Thyroid gland (tissue), 4 donors: ENCODE measurements around the gene UGT1A6. TPM values are rescaled to one million over a fixed set of nuclear protein-coding genes. Genes with fewer than 3 reads are reported as not detected.

Experiments used
- DNase-seq, 2 donors: peaks; one replicate each; pipeline ENCODE4 v3.0.0-alpha.2; 2019
- H3K27ac ChIP-seq, 3 donors: fragments of 200-600 bp; sonication (generic); 1 replicate in 2 of 3; 2 replicates in 1 of 3; pipeline ENCODE4 v1.5.1; 2016 to 2019; ENCODE audit warnings: mild to moderate bottlenecking in 1 of 3, moderate library complexity in 1 of 3
- H3K27me3 ChIP-seq: fragments of 200-600 bp; sonication (generic); one replicate; pipeline ENCODE4 v1.5.1; 2019
- H3K36me3 ChIP-seq, 2 donors: fragments of 200-600 bp; sonication (generic); one replicate each; pipeline ENCODE4 v1.5.1; 2016 to 2019
- H3K4me1 ChIP-seq, 2 donors: fragments of 200-600 bp; sonication (generic); one replicate each; pipeline ENCODE4 v1.5.1; 2017 to 2019
- H3K4me3 ChIP-seq, 3 donors: fragments of 200-600 bp; sonication (generic); replicated peaks in 1 of 3; 1 replicate in 2 of 3; 2 replicates in 1 of 3; pipeline ENCODE4 v1.5.1; 2016; ENCODE audit warnings: mild to moderate bottlenecking in 1 of 3
- H3K9me3 ChIP-seq: fragments of 200-600 bp; sonication (generic); one replicate; pipeline ENCODE4 v1.5.1; 2017
- CTCF ChIP-seq, 6 experiments: fragments of 200-600 bp in 3 of 6; fragments of 450-650 bp in 3 of 6; sonication (generic) in 3 of 6; IDR thresholded peaks; one replicate each; pipeline ENCODE4 v1.5.1; 2016 to 2019; ENCODE audit warnings: antibody characterized with exemption in 6 of 6, mild to moderate bottlenecking in 2 of 6, inconsistent platforms in 1 of 6, moderate library complexity in 1 of 6
- POLR2A ChIP-seq, 2 donors: fragments of 450-650 bp; IDR thresholded peaks; one replicate each; pipeline ENCODE4 v1.6.1; 2017; ENCODE audit warnings: antibody characterized with exemption in 2 of 2, mild to moderate bottlenecking in 2 of 2, moderate library complexity in 1 of 2
- WGBS, 2 donors: methylation state at CpG; one replicate each; pipeline ENCODE4 v1.1.5; 2017; 5-methylcytosine and 5-hydroxymethylcytosine counted together
- intact Hi-C: fragments of 100-400 bp; cut with DNase I; formaldehyde crosslinking; loops from one replicate; pipeline ENCODE4 v1.15.1; 2023
- total RNA-seq, 4 donors: library from RNA; depleted of rRNA; stranded (reverse); fragments of >200 nt; gene quantifications; one replicate each; pipeline ENCODE4 v1.2.3, GENCODE V29; 2016

UGT1A6 gene
- total RNA-seq, 4 donors from 2014 or later: 0.81 to 6.2 (median 3.5) TPM

- no peak for DNase-seq
- TF ChIP-seq POLR2A (IDR thresholded peaks at IDR 0.05): no peak
- no peak for TF ChIP-seq CTCF (IDR thresholded peaks at IDR 0.05)
- no peak overlapping the region for H3K27ac ChIP-seq
- no peaks in the 10 kb centered on the region for H3K36me3 ChIP-seq
- 81 to 82% methylated on average over 14 to 17 of the region's 17 CpGs for WGBS, 2 donors
- no peak overlapping the region for H3K4me3 ChIP-seq
- no peaks in the 10 kb centered on the region for H3K9me3 ChIP-seq
- intact Hi-C loops: no loop called here
- no peaks in the 10 kb centered on the region for H3K4me1 ChIP-seq
- no peaks in the 10 kb centered on the region for H3K27me3 ChIP-seq
Measured at GRCh38 chr2:233818639-233819621, 126.2 kb downstream of the UGT1A6 start.

GRCh38 chr2:233819884-233820773 is 127.4 kb downstream of the UGT1A6 start:
- Histone ChIP-seq H3K4me3 (no peak overlapping the region), H3K4me1 (no peaks in the 10 kb centered on the region), H3K36me3 (no peaks in the 10 kb centered on the region), H3K27me3 (no peaks in the 10 kb centered on the region), H3K9me3 (no peaks in the 10 kb centered on the region), H3K27ac (no peak overlapping the region)
- WGBS, 2 donors: 81 to 96% methylated on average over 5 to 7 of the region's 18 CpGs
- no peak for DNase-seq
- TF ChIP-seq CTCF (IDR thresholded peaks at IDR 0.05) (no peak), POLR2A (IDR thresholded peaks at IDR 0.05) (no peak)
- intact Hi-C loops: no loop called here

- no peaks in the 10 kb centered on the region for H3K36me3 ChIP-seq
- intact Hi-C loops: no loop called here
- WGBS, 2 donors: 78 to 88% methylated on average over 6 of the region's 6 CpGs
- no peak for TF ChIP-seq CTCF (IDR thresholded peaks at IDR 0.05)
- no peak for TF ChIP-seq POLR2A (IDR thresholded peaks at IDR 0.05)
- no peak overlapping the region for H3K4me3 ChIP-seq
- no peak for DNase-seq
- H3K9me3 ChIP-seq: no peaks in the 10 kb centered on the region
- H3K4me1 ChIP-seq: no peaks in the 10 kb centered on the region
- H3K27ac ChIP-seq: no peak overlapping the region
- no peaks in the 10 kb centered on the region for H3K27me3 ChIP-seq
Measured at GRCh38 chr2:233820774-233821105, 128.1 kb downstream of the UGT1A6 start.

- TF ChIP-seq POLR2A (IDR thresholded peaks at IDR 0.05) (no peak), CTCF (IDR thresholded peaks at IDR 0.05) (no peak)
- DNase-seq: no peak
- no peaks in the 10 kb centered on the region for H3K4me1 ChIP-seq
- no peaks in the 10 kb centered on the region for H3K36me3 ChIP-seq
- H3K4me3 ChIP-seq: no peak overlapping the region
- H3K9me3 ChIP-seq: no peaks in the 10 kb centered on the region
- H3K27me3 ChIP-seq: no peaks in the 10 kb centered on the region
- intact Hi-C loops: no loop called here
- 87 to 89% methylated on average over 3 of the region's 3 CpGs for whole genome bisulfite sequencing, 2 donors
- no peak overlapping the region for H3K27ac ChIP-seq
Measured at GRCh38 chr2:233821196-233821595, 128.5 kb downstream of the UGT1A6 start.
